GM12874 (cell line): ENCODE measurements around the gene KIRREL3.

ENCODE experiments used
- CTCF ChIP-seq: IDR thresholded peaks from 2 replicates; pipeline ENCODE4 v1.5.1; 2011; ENCODE audit warnings: low read depth, mild to moderate bottlenecking, control low read depth, low read length, moderate library complexity; ENCODE audit not compliant: insufficient read depth

KIRREL3 gene

GRCh38 chr11:126547161-126547560, 453.4 kb downstream of the KIRREL3 start:
- TF ChIP-seq CTCF = no peak

GRCh38 chr11:126546694-126547093, 453.9 kb downstream of the KIRREL3 start:
- TF ChIP-seq CTCF = no peak

GRCh38 chr11:126546191-126546590, 454.4 kb downstream of the KIRREL3 start:
- no peak for TF ChIP-seq CTCF

- TF ChIP-seq CTCF = no peak
These were observed 455.5 kb downstream of the KIRREL3 start for GRCh38 chr11:126545057-126545555.

- no peak for TF ChIP-seq CTCF
These were observed 456.2 kb downstream of the KIRREL3 start for GRCh38 chr11:126544108-126545056.

- no peak for TF ChIP-seq CTCF
These were observed 456.9 kb downstream of the KIRREL3 start for GRCh38 chr11:126543691-126544090.

GRCh38 chr11:126542334-126543015, 458.1 kb downstream of the KIRREL3 start:
- TF ChIP-seq CTCF = no peak
